Tibial nerve (tissue), 4 donors: ENCODE results near the gene G6PC2.

Experiments
- CTCF ChIP-seq, 5 experiments: fragments of 200-600 bp in 3 of 5; fragments of 450-650 bp in 2 of 5; sonication (generic) in 3 of 5; IDR thresholded peaks; one replicate each; pipeline ENCODE4 v1.5.1; 2016 to 2019; ENCODE audit warnings: antibody characterized with exemption in 5 of 5, mild to moderate bottlenecking in 3 of 5, moderate library complexity in 2 of 5
- EP300 ChIP-seq, 2 donors: sonication (generic); formaldehyde crosslinking; IDR thresholded peaks; one replicate each; pipeline ENCODE4 v1.6.1; 2017; ENCODE audit warnings: antibody characterized with exemption in 2 of 2, mild to moderate bottlenecking in 1 of 2

- TF ChIP-seq CTCF (IDR thresholded peaks at IDR 0.05) (no peak), EP300 (IDR thresholded peaks at IDR 0.05) (no peak)
These were observed 7.0 kb upstream of the G6PC2 start for GRCh38 chr2:168894101-168894500.
